Activated CD8-positive, alpha-beta memory T cell treated with anti-CD3 and anti-CD28 coated beads, Interleukin-2, amount 50 U/mL, for 1 hour (primary cell): Measurements from ENCODE around the gene NUP214.
"Not testable (repeated sequence)": the region's sequence is repeated elsewhere in the genome, so short reads cannot be mapped to it uniquely, and the experiment has no call there.

Source experiments
- DNase-seq: peaks from one replicate; pipeline ENCODE4 v3.0.0-alpha.2; 2020; ENCODE audit errors: extremely low read depth

Gene NUP214

DNA sequence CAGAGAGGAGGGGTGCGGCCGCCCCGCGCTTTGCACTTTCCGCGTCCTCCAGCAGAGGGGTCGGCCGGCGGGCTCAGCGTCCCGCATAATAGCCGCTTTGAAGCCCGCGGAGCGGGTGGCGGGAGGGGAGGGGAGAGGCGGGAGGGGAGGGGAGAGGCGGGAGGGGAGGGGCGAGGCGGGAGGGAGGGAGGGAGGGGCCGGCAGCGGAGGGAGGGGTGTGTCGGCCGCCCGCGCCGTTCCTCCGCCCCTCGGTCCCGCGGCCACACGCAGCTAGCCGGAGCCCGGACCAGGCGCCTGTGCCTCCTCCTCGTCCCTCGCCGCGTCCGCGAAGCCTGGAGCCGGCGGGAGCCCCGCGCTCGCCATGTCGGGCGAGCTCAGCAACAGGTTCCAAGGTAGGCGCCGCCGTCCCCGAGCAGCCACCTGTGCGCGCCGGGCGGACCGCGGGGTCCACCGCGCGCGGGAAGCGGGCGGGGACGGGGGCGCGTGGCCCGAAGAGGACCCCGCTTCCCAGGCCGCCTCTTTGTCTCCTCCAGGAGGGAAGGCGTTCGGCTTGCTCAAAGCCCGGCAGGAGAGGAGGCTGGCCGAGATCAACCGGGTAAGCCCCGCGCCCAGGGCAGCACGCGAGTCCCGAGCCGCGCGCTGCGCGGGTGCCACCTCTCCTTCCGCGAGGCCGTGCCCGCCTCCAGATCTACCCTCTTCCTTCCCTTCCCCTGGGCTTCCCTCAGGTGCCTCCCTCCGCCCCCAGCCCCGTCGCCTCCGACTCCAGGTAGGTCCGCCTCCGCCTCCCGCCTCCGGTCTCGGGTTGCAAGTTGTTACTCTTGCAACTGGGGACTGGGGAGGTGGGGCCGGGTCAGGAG is 28.9 kb upstream of the NUP214 start, which contains the start of gene AIF1L:
Gene AIF1L, plus strand, starts transcription at position 263 of the 857 bp plus-strand sequence. Its CDS starts 99 bp downstream, at position 362.
- DNase-seq, result no peak

- no peak for DNase-seq
Observed at GRCh38 chr9:131097126-131097947, 28.0 kb upstream of the NUP214 start.

- no peak for DNase-seq
Observed at GRCh38 chr9:131097948-131098278, 27.5 kb upstream of the NUP214 start.

GRCh38 chr9:131098391-131099101 is 26.8 kb upstream of the NUP214 start:
- no peak for DNase-seq

DNA sequence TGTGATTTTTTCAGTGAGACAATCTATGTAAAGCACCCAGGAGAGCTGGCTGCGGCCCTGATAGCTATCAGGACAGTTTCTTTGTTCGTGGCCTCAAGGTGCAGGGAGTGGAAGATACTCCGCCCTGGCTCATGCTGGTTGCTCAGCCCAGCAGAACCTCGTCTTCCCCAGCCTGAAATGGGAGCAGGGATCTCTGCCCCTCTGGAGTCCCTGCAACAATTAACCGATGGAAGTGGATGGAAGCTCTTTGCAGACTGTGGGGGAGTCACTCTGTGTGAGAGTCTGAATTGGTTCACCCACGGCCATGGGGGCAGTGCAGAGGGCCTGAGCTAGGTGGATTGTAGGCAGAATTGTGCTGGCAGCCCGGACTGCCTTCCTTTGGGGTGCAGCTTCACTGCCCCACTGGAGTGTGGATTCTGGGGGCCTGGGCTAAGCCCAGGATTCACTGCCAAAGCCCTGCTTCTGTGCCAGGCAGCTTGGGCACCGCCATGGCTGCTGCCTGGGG is 26.2 kb upstream of the NUP214 start:
- DNase-seq, result no peak

DNA sequence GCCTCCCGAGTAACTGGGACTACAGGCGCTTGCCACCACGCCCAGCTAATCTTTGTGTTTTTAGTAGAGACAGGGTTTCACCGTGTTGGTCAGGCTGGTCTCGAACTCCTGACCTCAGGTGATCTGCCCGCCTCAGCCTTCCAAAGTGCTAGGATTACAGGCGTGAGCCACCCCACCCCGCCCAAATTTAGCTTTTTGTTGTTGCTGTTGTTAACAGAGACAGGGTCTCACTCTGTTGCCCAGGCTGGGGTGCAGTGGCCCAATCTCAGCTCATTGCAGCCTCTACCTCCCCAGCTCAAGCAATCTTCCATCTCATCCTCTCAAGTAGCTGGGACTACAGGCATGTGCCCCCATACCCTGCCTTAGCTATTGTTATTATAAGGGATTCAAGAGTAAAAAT is 25.5 kb upstream of the NUP214 start:
- DNase-seq, result not testable (repeated sequence)

- DNase-seq, result no peak
Observed at GRCh38 chr9:131100445-131100844, 24.9 kb upstream of the NUP214 start.

DNA sequence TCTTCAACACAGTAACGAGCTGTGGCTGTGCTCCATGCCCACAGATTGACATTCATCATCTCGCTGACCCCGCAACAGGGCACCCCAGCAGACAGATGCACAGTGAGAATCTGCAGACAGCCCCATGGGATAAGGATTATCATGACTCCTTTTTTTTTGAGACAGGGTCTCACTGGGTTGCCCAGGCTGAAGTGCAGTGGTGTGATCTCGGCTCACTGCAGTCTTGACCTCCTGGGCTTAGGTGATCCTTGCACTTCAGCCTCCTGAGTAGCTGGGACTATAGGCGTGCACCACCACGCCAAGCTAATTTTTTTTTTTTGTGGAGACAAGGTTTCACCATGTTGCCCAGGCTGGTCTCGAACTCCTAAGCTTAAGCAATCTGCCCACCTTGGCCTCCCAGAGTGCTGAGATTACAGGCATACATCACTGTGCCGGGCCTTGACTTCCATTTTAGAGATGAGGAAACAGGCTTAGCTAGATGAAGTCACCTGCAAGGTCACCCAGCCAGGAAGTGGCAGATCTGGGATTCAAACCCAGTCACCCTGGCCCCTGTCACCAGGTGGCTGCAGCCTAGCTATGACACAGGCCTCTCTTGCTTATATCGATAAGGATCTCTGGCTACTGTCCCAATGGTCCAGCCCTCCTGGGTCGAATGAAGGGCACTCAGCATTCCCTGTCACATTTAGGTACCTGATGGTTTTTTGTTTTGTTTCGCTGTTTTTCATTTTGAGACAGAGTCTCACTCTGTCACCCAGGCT is 24.0 kb upstream of the NUP214 start:
- no peak for DNase-seq

GRCh38 chr9:131103024-131103423 is 22.4 kb upstream of the NUP214 start:
- DNase-seq, result no peak

DNA sequence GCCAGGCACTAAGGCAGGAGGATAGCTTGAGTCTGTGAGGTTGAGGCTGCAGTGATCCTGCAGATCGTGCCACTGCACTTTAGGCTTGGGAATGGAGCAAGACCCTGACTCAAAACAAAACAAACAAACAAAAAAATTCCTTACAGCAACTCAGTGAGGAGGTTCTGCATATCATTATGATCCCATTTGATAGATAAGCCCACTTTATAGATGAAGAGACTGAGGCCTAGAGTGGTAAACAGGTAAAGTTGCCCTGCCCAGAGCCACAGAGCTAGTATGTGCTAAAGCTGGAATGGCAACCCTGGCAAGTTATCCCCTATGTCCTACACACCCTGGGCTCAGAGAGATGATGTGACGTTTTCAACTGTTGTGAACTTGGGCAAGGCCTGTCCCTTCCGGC is 21.9 kb upstream of the NUP214 start:
- DNase-seq, result no peak

GRCh38 chr9:131104016-131104740 is 21.2 kb upstream of the NUP214 start:
- DNase-seq, result no peak

DNA sequence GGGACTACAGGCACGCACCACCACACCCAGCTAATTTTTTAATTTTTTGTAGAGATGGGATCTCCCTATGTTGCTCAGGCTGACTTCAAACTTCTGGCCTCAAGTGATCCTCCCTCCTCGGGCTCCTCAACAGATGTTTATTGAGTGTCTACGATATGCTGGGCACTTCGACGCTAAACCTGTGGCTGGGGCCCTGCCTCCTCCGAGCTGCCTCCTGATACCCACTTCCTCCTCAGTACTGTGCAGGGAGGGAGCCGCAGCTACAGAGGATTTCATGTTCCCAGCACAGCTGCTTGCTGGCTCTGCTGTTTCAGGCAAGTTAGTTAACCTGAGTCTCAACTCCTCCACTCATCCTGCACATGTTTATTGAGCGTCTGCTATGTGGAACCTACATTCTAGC is 19.4 kb upstream of the NUP214 start:
- DNase-seq, result no peak

DNA sequence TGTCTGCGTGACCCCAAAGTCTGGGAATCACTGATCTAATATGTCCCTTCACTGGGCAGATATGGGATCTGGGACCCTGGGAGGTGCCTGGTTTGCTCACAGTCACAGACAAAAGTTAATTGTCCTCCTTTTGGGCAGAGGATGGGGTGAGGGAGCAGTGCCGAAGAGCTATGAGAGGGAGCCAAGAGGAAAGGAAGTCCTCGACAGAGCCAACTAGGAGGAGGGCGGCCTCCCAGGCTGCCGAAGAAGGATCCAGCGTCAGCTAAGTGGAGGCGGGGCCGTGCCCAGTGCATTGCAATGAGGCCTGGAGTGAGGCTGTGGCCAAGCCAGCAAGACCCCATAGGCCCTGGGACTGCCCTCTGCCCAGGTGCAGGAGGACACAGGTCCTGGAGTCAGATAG is 17.6 kb upstream of the NUP214 start:
- DNase-seq, result no peak

- no peak for DNase-seq
Observed at GRCh38 chr9:131111186-131111853, 14.1 kb upstream of the NUP214 start.

DNA sequence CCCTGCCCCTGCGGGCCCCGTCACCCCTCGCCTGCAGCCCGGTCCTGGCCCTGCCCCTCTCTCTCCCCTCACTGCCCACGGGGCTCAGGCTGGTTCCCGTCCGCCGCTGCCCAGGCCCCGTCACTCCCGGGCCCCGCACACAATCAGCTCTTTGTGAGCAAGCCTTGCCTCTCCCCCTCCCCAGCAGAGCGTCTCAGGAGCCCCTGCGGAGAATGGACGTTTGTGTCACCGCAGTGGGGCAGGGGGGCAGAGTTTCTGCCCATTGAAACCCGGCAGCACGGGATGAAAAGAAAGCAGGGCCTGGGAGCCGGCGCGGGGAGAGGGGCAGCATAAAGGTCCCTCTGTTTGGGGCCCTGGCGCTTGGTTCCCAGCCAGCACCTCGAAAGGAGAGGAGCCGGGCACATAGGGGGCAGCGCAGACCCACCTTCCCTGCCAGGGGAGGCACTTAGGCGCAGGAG is 13.5 kb upstream of the NUP214 start:
- no peak for DNase-seq

- DNase-seq, result no peak
Observed at GRCh38 chr9:131112374-131113154, 12.8 kb upstream of the NUP214 start.

DNA sequence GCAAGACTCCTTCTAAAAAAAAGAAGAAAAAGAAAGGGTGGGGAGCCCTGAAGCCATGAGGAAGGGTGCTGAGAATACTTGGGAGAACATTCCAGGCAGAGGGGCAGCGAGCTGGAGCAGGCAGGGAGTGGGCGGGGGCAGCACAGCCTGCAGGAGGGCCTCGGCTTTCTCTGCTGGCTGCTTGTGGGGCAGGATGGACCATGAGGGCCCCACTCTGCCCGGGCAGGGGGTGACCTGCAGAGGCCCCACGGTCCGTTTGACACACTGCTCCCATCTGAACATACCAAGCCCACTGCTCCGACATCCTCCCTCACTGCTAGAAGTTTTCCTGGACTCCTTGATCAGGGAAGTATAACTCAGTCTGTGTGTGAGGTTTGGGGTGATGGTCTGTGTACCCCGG is 11.7 kb upstream of the NUP214 start:
- no peak for DNase-seq

DNA sequence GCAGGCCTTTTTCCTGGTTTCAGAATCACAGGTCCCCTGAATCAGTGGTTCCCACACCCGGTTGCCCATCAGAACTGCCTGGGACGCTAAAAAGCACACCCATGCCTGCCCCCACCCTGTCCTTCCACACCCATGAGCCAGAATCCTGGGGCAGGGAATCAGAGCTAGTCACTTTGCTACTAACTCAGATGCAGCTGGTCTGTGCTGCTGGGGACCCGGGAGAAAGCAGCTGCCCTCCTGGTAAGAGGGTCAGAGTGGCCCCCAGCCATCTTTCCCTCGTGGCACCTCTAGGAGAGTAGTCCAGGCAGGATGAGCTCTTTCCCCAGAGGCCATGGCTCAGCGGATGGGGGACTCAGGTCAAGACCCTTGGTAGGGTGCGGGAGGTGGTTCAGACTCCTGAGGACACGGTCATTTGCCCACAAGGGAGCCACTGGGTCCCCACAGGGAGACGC is 11.3 kb upstream of the NUP214 start:
- DNase-seq, result no peak

- not testable (repeated sequence) for DNase-seq
Observed at GRCh38 chr9:131115360-131115742, 10.0 kb upstream of the NUP214 start.
